ENCODE measurements around the gene SHH.
A peak's percentile ranks its signal among the peaks of the same experiment; 100 is the strongest.

SHH gene

DNA sequence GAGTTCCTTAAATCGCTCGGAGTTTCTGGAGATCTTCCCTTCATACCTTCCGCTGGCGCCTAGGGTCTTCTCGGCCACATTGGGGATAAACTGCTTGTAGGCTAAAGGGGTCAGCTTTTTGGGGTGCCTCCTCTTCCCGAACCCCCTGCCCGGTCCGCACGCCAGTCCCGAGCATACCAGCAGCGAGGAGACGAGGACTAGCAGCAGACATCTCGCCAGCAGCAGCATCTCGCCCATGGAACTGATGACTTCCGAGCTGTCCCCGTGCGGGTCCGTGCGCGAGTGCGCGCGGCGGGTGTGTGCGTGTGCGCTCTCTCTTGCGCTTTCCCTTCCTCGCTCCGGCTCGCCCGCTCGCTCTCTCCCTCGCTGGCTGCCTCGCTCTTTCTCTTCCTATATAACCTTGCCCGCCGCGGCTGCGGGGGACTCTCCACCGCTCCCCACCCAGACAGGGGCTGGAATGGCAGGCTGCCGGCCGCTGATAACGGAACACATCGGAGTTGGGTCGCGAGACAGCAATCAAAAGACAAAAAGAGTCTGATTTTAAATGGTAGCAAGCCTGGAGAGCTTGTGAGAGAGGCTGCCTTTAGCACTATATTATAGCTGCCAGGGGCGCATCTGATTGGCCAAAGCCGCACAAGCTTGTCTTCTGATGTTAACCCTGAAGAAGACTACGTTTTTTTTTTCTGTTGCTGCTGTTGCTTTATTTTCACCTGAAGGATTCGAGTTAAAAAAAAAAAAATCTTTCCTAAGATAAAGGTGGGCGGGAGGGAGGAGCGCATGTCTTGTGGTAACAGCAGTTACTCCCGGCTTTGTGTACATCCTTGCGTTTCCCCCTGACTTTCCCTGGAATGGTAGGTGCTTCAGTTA is at the start of gene SHH:
SHH (minus strand) TSS at position 569 of the 867 bp plus-strand sequence; CDS start at position 228, 341 bp downstream.
- TF ChIP-seq, protein P1, sequence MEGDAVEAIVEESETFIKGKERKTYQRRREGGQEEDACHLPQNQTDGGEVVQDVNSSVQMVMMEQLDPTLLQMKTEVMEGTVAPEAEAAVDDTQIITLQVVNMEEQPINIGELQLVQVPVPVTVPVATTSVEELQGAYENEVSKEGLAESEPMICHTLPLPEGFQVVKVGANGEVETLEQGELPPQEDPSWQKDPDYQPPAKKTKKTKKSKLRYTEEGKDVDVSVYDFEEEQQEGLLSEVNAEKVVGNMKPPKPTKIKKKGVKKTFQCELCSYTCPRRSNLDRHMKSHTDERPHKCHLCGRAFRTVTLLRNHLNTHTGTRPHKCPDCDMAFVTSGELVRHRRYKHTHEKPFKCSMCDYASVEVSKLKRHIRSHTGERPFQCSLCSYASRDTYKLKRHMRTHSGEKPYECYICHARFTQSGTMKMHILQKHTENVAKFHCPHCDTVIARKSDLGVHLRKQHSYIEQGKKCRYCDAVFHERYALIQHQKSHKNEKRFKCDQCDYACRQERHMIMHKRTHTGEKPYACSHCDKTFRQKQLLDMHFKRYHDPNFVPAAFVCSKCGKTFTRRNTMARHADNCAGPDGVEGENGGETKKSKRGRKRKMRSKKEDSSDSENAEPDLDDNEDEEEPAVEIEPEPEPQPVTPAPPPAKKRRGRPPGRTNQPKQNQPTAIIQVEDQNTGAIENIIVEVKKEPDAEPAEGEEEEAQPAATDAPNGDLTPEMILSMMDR (conservative IDR thresholded peaks at IDR 0.05; ENCODE audit: control insufficient read depth, insufficient read depth, low read depth, low read length) = no peak
- no peak for DNase-seq (ENCODE audit: low read depth)

DNA sequence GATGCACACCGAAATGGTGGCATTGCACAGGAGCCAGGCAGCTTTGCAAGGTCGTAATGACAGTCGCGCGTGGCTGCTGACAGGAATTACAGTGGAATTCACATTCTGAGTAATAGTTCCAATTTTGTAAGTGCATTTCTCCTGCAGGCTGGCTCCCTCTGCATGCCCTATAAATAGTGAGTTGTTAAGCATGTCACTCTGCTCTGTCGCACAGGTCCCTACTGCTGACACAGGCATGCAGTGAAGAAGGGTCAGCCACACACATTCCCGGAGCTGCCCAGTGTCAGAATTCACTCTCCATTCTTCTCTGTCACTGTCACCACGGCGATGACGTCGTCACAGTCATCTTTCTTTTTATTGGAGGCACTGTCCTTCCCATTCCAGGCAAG is 49.2 kb upstream of the SHH start:
- no peak overlapping the region for H3K4me3 ChIP-seq (ENCODE audit: control insufficient read depth, low read depth, low read length)
- DNase-seq (ENCODE audit: low read depth) = no peak
- TF ChIP-seq, protein P1 (conservative IDR thresholded peaks at IDR 0.05; ENCODE audit: control insufficient read depth, insufficient read depth, low read depth, low read length) = no peak

More for the DNA sequence above, at the start of gene SHH:
- no peak within 1 kb of the TSS for H3K4me3 ChIP-seq (ENCODE audit: control insufficient read depth, low read depth, low read length)

DNA sequence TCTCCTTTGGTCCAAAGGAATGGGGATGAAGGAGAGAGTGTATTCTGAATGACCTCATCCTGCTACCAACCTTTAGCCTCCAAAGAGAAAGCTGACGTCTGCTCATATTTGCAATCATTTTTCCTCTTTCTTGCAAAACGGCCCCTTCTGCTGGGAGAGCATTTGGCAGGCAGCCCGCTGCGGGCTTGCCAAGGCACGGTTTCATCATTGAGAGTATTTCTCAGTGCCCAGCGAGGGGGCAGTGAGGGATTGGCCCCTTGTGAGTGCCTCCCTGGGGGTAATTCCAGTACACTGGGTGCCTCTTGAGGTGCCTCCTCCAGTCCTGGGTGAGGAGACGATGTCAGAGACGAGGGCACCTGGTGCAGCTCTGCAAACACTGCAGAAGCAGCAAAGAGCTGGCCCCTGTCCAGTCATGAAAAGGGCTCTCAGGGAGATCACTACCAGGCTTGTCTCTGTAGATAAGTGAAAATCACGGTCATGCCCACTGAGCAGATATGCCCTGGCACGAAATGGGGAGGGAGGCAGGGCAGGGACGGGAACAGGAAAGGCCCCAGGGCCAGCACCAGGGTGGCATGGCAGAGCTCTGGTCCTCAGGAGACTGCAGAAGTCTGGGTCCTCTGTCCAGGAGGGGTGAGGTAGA is 48.7 kb upstream of the SHH start:
- DNase-seq (ENCODE audit: low read depth) = peak; percentile 65
- TF ChIP-seq, protein P1 (conservative IDR thresholded peaks at IDR 0.05; ENCODE audit: control insufficient read depth, insufficient read depth, low read depth, low read length) = no peak
- no peak overlapping the region for H3K4me3 ChIP-seq (ENCODE audit: control insufficient read depth, low read depth, low read length)

DNA sequence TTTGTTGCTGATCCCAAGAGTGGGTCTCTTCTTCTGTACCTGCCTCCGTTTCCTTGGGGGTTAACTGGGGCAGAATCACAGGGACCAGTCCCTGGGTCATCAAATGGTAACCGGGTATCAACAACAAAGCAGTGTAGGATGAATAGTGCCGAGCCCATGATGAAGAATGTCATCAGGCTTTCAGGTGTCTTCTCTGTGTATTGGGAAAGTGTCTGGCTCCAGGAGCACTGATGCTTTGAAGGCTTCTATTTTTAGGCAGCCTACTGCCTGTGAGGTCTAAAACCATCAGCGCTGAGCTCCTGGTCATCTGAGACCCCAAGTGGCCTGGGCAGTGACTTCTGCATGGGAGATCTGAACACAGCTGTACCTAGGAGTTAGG is 48.2 kb upstream of the SHH start:
- TF ChIP-seq, protein P1 (conservative IDR thresholded peaks at IDR 0.05; ENCODE audit: control insufficient read depth, insufficient read depth, low read depth, low read length) = no peak
- H3K4me3 ChIP-seq (ENCODE audit: control insufficient read depth, low read depth, low read length) = no peak overlapping the region
- DNase-seq (ENCODE audit: low read depth) = no peak

DNA sequence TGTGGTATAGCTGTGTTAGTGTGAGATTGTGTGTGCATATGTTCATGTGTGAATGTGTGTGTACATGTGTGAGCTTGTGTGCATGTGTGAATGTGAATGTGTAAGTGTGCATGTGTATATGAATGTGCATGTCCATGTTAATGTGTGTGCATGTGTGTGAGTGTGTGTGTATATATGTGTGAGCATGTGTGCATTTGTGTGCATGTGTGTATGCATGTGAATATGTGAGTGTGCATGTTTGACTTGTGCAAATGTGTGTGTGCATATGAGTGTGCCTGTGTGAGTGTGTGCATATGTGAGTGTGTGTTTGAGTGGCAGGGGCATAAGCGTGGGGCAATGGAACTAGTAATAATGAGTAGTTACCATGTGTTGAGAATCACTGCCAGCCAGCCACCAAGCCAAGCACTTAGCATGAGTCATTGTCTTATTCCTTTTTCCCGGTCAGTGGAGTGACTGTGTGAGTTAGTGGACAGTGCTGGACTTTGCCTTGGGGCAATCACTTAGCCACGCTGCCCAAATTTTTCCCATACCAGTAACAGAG is 46.3 kb upstream of the SHH start:
- TF ChIP-seq, protein P1 (conservative IDR thresholded peaks at IDR 0.05; ENCODE audit: control insufficient read depth, insufficient read depth, low read depth, low read length) = no peak
- no peak overlapping the region for H3K4me3 ChIP-seq (ENCODE audit: control insufficient read depth, low read depth, low read length)
- DNase-seq (ENCODE audit: low read depth) = peak; percentile 30

DNA sequence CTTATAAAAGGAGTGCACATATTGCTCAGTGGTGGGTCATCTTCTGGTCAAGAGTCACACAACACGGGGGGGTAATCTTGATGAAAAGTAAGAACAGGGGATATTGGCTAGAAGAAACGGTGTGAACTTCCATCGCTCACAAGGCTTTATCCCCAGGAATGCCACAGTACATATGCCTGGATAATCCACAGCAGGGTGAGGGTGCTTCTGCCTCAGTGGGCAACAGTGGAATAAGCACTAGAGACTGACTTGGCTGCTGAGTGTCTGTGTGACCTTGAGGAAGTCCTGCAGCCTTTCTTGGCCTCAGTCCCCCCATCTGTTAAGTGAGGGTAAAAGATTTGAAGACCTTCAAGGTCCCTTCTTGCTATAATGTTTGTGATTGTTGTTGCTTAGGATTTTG is 44.9 kb upstream of the SHH start:
- DNase-seq (ENCODE audit: low read depth) = no peak
- TF ChIP-seq, protein P1 (conservative IDR thresholded peaks at IDR 0.05; ENCODE audit: control insufficient read depth, insufficient read depth, low read depth, low read length) = no peak
- H3K4me3 ChIP-seq (ENCODE audit: control insufficient read depth, low read depth, low read length) = no peak overlapping the region

Data from fibroblast of mammary gland (primary cell).